HepG2 (cell line): ENCODE measurements around the gene ZNF22. TPM values are rescaled to one million over a fixed set of nuclear protein-coding genes. Genes with fewer than 3 reads are reported as not detected.

Source experiments
- DMAP1 ChIP-seq: IDR thresholded peaks from 2 replicates; pipeline ENCODE4 v1.6.1; 2016
- EP300 ChIP-seq, 3 experiments: sonication (generic) in 1 of 3; formaldehyde crosslinking in 1 of 3; IDR thresholded peaks; 2 replicates each; pipeline versions ENCODE4 v1.5.1 to v1.6.1; 2011 to 2020; ENCODE audit warnings: low read depth in 2 of 3, low read length in 2 of 3, borderline replicate concordance in 1 of 3, improper control_type of control experiment in 1 of 3, mild to moderate bottlenecking in 1 of 3, missing genetic modification reagents in 1 of 3, moderate library complexity in 1 of 3
- MEIS2 ChIP-seq: sonication (generic); formaldehyde crosslinking; IDR thresholded peaks from 2 replicates; pipeline ENCODE4 v1.9.0; 2021; ENCODE audit warnings: mild to moderate bottlenecking, missing genetic modification reagents
- NCOA1 ChIP-seq: sonication (generic); formaldehyde crosslinking; IDR thresholded peaks from 2 replicates; pipeline ENCODE4 v1.9.0; 2021; ENCODE audit warnings: missing genetic modification reagents
- SIN3A ChIP-seq: IDR thresholded peaks from 2 replicates; pipeline ENCODE4 v1.6.1; 2011; ENCODE audit warnings: low read depth, mild to moderate bottlenecking, control low read depth, low read length, borderline replicate concordance
- TCF12 ChIP-seq, 2 experiments: fragments of 450-650 bp in 1 of 2; sonication (generic) in 1 of 2; formaldehyde crosslinking in 1 of 2; IDR thresholded peaks; 2 replicates each; pipeline versions ENCODE4 v1.6.1 to v1.8.0; 2017 to 2022; ENCODE audit warnings: antibody characterized with exemption in 1 of 2, mild to moderate bottlenecking in 1 of 2, missing genetic modification reagents in 1 of 2, moderate library complexity in 1 of 2
- TOE1 ChIP-seq: sonication (generic); formaldehyde crosslinking; IDR thresholded peaks from 2 replicates; pipeline ENCODE4 v1.4.0; 2020; ENCODE audit warnings: mild to moderate bottlenecking, missing genetic modification reagents
- ZFP36L2 ChIP-seq: sonication (generic); formaldehyde crosslinking; IDR thresholded peaks from 2 replicates; pipeline ENCODE4 v1.4.0; 2020; ENCODE audit warnings: missing genetic modification reagents
- ZNF484 ChIP-seq: sonication (generic); formaldehyde crosslinking; IDR thresholded peaks from 2 replicates; pipeline ENCODE4 v1.5.1; 2020; ENCODE audit warnings: mild to moderate bottlenecking, low read depth, missing genetic modification reagents, borderline replicate concordance
- ZNF510 ChIP-seq: sonication (generic); formaldehyde crosslinking; IDR thresholded peaks from 2 replicates; pipeline ENCODE4 v1.4.0; 2020; ENCODE audit warnings: low read depth, mild to moderate bottlenecking, missing genetic modification reagents
- ZNF652 ChIP-seq: IDR thresholded peaks from 2 replicates; pipeline ENCODE4 v1.6.1; 2016; ENCODE audit warnings: low read depth, borderline replicate concordance
- polyA plus RNA-seq, 8 experiments: library from polyadenylated mRNA; depleted of rRNA in 3 of 8; stranded (reverse) in 7 of 8; unstranded in 1 of 8; fragments of >200 nt; fragmentation: Illumina TruSeq in 4 of 8; extraction: Trizol in 4 of 8; gene quantifications; 2 replicates each; pipeline versions ENCODE4 v1.2.1 to v1.2.3, GENCODE V29; 2011 to 2016; ENCODE audit warnings: low read depth in 4 of 8, missing spikeins in 1 of 8, mixed read lengths in 1 of 8; ENCODE audit not compliant: insufficient read depth in 1 of 8
- total RNA-seq, 5 experiments: library from RNA; depleted of rRNA; stranded (reverse); fragments of >200 nt; fragmentation: Illumina TruSeq; extraction: Trizol; gene quantifications; 2 replicates each; pipeline ENCODE4 v1.2.3, GENCODE V29; 2016; ENCODE audit warnings: low read depth in 1 of 5
- TF ChIP-seq, protein P1 (sequence below): sonication (generic); formaldehyde crosslinking; IDR thresholded peaks from 2 replicates; pipeline ENCODE4 v1.5.0; 2020; ENCODE audit warnings: missing genetic modification reagents
- TF ChIP-seq, protein P2 (sequence below): IDR thresholded peaks from 2 replicates; pipeline ENCODE4 v1.6.1; 2016; ENCODE audit warnings: low read depth, missing genetic modification reagents, missing compliant biosample characterization
- TF ChIP-seq, protein P3 (sequence below): fragments of 450-650 bp; IDR thresholded peaks from 2 replicates; pipeline ENCODE4 v1.6.1; 2017

Gene ZNF22
- total and polyA plus RNA-seq, 2 of the 13 experiments (the other 11 are each of a cell fraction or from before 2014, with no cell fraction given), result 0.40 to 1.3 TPM

DNA sequence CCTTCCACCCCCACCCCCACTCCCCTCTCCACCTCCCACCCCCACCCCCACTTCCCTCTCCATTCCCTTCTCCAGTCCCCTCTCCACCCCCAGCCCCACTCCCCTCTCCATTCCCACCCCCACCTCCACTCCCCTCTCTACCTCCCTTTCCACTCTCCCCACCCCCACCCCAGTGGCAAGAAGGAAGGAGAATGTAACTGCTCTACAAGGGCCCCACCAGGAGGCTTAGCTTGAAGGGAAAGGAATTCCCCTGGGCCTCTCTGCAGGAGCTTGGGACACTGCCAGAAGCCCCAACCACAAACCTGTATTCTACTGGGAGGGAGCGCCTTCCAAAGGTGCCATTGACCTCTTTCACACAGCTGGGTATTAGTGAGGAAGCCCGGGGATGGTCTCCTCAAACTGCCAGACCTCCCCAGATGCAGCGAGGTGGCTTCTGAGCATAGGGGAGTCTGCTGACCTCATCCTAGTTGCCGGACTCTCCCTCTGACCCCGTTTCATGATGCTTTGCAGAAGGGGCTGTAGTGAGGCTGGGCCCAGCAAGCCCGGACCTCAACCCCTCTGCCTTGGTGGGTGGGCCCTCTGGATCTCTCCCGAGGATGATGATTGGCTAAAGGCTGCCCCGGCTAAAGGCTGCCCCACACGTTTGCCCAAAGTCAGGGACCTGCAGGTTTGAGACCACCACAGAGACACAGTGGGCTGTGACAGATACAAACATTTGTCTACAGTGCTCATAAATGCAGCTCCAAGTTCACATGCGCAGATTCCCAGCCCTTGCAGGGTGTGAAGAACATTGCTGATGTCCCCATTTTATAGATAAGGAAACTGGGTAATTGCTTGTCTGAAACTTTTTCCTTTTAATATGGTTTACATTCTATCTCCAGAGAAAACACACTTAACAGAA lies 25.0 kb upstream of the ZNF22 start (continued):
- TF ChIP-seq ZNF510 (CRISPR knock-in tag) (peak; percentile 87), DMAP1 (CRISPR knock-in tag) (no peak), ZFP36L2 (no peak), EP300 (IDR thresholded peaks at IDR 0.05; ENCODE audit: low read depth in 2 of 2, low read length in 2 of 2) (peak in 1 of 2 experiments; percentile 23; a peak in 1 of 4 replicates), EP300 (CRISPR knock-in tag; IDR thresholded peaks at IDR 0.05; ENCODE audit: borderline replicate concordance) (peak; percentile 46; the same call in 1 of the 2 replicates), NCOA1 (CRISPR knock-in tag) (no peak), SIN3A (no peak), TCF12 (IDR thresholded peaks at IDR 0.05) (no peak), TCF12 (CRISPR knock-in tag; IDR thresholded peaks at IDR 0.05) (no peak), TOE1 (no peak), ZNF484 (no peak), ZNF652 (0 out of 2 replicates have a peak, but pooled peaks have one; percentile 34), MEIS2 (CRISPR knock-in tag) (0 out of 2 replicates have a peak, but pooled peaks have one; percentile 38)
- TF ChIP-seq, protein P1, sequence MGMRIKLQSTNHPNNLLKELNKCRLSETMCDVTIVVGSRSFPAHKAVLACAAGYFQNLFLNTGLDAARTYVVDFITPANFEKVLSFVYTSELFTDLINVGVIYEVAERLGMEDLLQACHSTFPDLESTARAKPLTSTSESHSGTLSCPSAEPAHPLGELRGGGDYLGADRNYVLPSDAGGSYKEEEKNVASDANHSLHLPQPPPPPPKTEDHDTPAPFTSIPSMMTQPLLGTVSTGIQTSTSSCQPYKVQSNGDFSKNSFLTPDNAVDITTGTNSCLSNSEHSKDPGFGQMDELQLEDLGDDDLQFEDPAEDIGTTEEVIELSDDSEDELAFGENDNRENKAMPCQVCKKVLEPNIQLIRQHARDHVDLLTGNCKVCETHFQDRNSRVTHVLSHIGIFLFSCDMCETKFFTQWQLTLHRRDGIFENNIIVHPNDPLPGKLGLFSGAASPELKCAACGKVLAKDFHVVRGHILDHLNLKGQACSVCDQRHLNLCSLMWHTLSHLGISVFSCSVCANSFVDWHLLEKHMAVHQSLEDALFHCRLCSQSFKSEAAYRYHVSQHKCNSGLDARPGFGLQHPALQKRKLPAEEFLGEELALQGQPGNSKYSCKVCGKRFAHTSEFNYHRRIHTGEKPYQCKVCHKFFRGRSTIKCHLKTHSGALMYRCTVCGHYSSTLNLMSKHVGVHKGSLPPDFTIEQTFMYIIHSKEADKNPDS (CRISPR knock-in tag), result no peak
- TF ChIP-seq, protein P2, sequence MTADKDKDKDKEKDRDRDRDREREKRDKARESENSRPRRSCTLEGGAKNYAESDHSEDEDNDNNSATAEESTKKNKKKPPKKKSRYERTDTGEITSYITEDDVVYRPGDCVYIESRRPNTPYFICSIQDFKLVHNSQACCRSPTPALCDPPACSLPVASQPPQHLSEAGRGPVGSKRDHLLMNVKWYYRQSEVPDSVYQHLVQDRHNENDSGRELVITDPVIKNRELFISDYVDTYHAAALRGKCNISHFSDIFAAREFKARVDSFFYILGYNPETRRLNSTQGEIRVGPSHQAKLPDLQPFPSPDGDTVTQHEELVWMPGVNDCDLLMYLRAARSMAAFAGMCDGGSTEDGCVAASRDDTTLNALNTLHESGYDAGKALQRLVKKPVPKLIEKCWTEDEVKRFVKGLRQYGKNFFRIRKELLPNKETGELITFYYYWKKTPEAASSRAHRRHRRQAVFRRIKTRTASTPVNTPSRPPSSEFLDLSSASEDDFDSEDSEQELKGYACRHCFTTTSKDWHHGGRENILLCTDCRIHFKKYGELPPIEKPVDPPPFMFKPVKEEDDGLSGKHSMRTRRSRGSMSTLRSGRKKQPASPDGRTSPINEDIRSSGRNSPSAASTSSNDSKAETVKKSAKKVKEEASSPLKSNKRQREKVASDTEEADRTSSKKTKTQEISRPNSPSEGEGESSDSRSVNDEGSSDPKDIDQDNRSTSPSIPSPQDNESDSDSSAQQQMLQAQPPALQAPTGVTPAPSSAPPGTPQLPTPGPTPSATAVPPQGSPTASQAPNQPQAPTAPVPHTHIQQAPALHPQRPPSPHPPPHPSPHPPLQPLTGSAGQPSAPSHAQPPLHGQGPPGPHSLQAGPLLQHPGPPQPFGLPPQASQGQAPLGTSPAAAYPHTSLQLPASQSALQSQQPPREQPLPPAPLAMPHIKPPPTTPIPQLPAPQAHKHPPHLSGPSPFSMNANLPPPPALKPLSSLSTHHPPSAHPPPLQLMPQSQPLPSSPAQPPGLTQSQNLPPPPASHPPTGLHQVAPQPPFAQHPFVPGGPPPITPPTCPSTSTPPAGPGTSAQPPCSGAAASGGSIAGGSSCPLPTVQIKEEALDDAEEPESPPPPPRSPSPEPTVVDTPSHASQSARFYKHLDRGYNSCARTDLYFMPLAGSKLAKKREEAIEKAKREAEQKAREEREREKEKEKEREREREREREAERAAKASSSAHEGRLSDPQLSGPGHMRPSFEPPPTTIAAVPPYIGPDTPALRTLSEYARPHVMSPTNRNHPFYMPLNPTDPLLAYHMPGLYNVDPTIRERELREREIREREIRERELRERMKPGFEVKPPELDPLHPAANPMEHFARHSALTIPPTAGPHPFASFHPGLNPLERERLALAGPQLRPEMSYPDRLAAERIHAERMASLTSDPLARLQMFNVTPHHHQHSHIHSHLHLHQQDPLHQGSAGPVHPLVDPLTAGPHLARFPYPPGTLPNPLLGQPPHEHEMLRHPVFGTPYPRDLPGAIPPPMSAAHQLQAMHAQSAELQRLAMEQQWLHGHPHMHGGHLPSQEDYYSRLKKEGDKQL (CRISPR knock-in tag), result no peak
- TF ChIP-seq, protein P3, sequence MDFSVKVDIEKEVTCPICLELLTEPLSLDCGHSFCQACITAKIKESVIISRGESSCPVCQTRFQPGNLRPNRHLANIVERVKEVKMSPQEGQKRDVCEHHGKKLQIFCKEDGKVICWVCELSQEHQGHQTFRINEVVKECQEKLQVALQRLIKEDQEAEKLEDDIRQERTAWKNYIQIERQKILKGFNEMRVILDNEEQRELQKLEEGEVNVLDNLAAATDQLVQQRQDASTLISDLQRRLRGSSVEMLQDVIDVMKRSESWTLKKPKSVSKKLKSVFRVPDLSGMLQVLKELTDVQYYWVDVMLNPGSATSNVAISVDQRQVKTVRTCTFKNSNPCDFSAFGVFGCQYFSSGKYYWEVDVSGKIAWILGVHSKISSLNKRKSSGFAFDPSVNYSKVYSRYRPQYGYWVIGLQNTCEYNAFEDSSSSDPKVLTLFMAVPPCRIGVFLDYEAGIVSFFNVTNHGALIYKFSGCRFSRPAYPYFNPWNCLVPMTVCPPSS, result no peak
